ENCODE measurements around the gene CSTF3.

DNA sequence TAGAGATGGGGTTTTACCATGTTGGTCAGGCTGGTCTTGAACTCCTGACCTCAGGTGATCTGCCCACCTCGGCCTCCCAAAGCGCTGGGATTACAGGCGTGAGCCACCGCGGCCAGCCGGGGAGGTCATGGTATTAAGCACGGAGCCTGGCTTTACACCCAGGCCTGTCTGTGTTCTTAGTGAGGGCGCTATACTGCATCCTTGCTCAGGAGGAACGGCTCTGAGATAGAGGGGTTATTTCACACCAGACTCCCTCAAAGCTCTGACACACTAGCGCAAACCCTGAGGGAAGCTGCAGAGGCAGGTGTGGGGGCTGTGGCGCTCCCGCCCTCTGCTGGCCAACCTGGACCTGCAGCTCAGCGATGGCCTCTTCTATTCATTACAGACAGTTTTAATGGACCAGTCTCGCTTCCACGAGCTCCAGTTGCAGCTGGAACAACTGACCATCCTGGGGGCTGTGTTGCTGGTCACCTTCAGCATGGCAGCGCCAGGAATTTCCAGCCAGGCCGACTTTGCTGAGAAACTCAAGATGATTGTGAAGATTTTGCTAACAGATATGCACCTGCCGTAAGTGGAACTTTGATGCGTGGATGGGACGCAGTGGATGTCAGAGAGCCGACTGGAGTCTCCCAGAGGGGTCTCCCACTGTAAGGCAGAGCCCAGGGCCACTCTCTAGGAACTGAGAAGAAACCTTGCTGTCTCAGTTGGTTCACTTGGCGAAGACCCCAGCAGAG lies 95.7 kb downstream of the CSTF3 start:
- TF ChIP-seq TAF1 (IDR thresholded peaks at IDR 0.05; ENCODE audit: borderline replicate concordance, insufficient read depth, low read length): no peak
- TF ChIP-seq POLR2AphosphoS5 (IDR thresholded peaks at IDR 0.05; ENCODE audit: low read depth, low read length): no peak
- TF ChIP-seq SIN3A (IDR thresholded peaks at IDR 0.05; ENCODE audit: borderline replicate concordance, insufficient read depth, low read length): no peak

All from PFSK-1 (cell line).